Lung (tissue), 12 donors: Measurements from ENCODE around the gene RUSF1. TPM values are rescaled to one million over a fixed set of nuclear protein-coding genes. Genes with fewer than 3 reads are reported as not detected.

Experiments
- ATAC-seq: fragments of 200-7000 bp; cut with Tn5 transposase; one replicate; pipeline ENCODE4 v1.9.1; 2020; ENCODE audit warnings: moderate number of reproducible peaks; ENCODE audit not compliant: insufficient read depth, low FRiP score
- DNase-seq, 3 donors: peaks; one replicate each; pipeline ENCODE4 v3.0.0-alpha.2; 2013 to 2017
- H3K27ac ChIP-seq, 2 donors: one replicate each; pipeline ENCODE4 v1.5.1; 2013; ENCODE audit warnings: mild to moderate bottlenecking in 2 of 2, moderate library complexity in 2 of 2, control low read depth in 1 of 2, inconsistent platforms in 1 of 2, low read depth in 1 of 2, low read length in 1 of 2
- H3K27me3 ChIP-seq, 3 donors: one replicate each; pipeline ENCODE4 v1.5.1; 2013; ENCODE audit warnings: low read length in 2 of 3; ENCODE audit not compliant: control insufficient read depth in 3 of 3, insufficient read depth in 3 of 3
- H3K36me3 ChIP-seq, 4 donors: one replicate each; pipeline ENCODE4 v1.5.1; 2013; ENCODE audit warnings: low read length in 4 of 4, mild to moderate bottlenecking in 1 of 4, moderate library complexity in 1 of 4; ENCODE audit not compliant: control insufficient read depth in 4 of 4, insufficient read depth in 4 of 4
- H3K4me1 ChIP-seq, 5 donors: one replicate each; pipeline ENCODE4 v1.5.1; 2013; ENCODE audit warnings: low read length in 5 of 5, mild to moderate bottlenecking in 2 of 5, moderate library complexity in 1 of 5; ENCODE audit not compliant: control insufficient read depth in 5 of 5, insufficient read depth in 5 of 5
- H3K4me3 ChIP-seq: one replicate; pipeline ENCODE4 v1.5.1; 2013; ENCODE audit warnings: mild to moderate bottlenecking, control low read depth, moderate library complexity
- H3K9ac ChIP-seq, 2 donors: one replicate each; pipeline ENCODE4 v1.5.1; 2013; ENCODE audit warnings: low read length in 2 of 2, control low read depth in 1 of 2; ENCODE audit not compliant: insufficient read depth in 1 of 2
- H3K9me3 ChIP-seq, 4 donors: one replicate each; pipeline ENCODE4 v1.5.1; 2013; ENCODE audit warnings: low read length in 3 of 4, mild to moderate bottlenecking in 1 of 4, moderate library complexity in 1 of 4; ENCODE audit not compliant: control insufficient read depth in 4 of 4, insufficient read depth in 3 of 4
- CTCF ChIP-seq: IDR thresholded peaks from 2 replicates; pipeline ENCODE4 v1.5.1; 2012; ENCODE audit warnings: mild to moderate bottlenecking; ENCODE audit errors: control extremely low read depth, extremely low read depth
- WGBS, 2 donors: extraction: QIAGEN DNeasy Blood & Tissue Kit; methylation state at CpG; one replicate each; pipeline ENCODE4 v1.1.7; 2013; 5-methylcytosine and 5-hydroxymethylcytosine counted together
- polyA plus RNA-seq, 2 donors: library from polyadenylated mRNA; stranded (reverse); fragments of 200-250 nt; gene quantifications; one replicate each; pipeline ENCODE4 v1.2.1, GENCODE V29; 2013
- total RNA-seq, 2 donors: library from RNA; depleted of rRNA in 1 of 2; stranded (reverse); fragments of >200 nt in 1 of 2; gene quantifications; one replicate each; pipeline ENCODE4 v1.2.1, GENCODE V29; 2014 to 2021
- donor health status: control.
- donor health status: control.
- donor health status: Bipolar disorder and iron deficiency.
- donor health status: healthy.
- donor health status: DM: yes; HTN: yes; CAD: no.

The RUSF1 gene
- total and polyA plus RNA-seq, 4 donors: 56.1 to 82.7 (median 73.1) TPM

GRCh38 chr16:31501226-31501965, 6.8 kb downstream of the RUSF1 start:
- peaks cover 0 to 35% (median 31%) of the 10 kb centered on the region in 4 donors for H3K36me3 ChIP-seq
- WGBS, 2 donors: 77 to 91% methylated on average over 3 of the region's 3 CpGs
- peak overlapping the region; percentile 11 to 38 for H3K9ac ChIP-seq
- peaks cover 0 to 2% (median 0%) of the 10 kb centered on the region in 4 donors for H3K9me3 ChIP-seq
- DNase-seq (peak in 2 of 3 donors; percentile 25 to 45), ATAC-seq (no peak)
- no peak overlapping the region for H3K27ac ChIP-seq
- no peak overlapping the region for H3K4me3 ChIP-seq
- no peak for TF ChIP-seq CTCF
- no peaks in the 10 kb centered on the region for H3K27me3 ChIP-seq
- peaks cover 0 to 25% (median 7%) of the 10 kb centered on the region in 5 donors for H3K4me1 ChIP-seq

- Histone ChIP-seq H3K27me3 (no peaks in the 10 kb centered on the region), H3K9ac (no peak overlapping the region), H3K4me3 (no peak overlapping the region), H3K36me3 (peaks cover 10 to 43% (median 39%) of the 10 kb centered on the region in 4 donors), H3K9me3 (peaks cover 0 to 2% (median 0%) of the 10 kb centered on the region in 4 donors), H3K27ac (no peak overlapping the region), H3K4me1 (peaks cover 0 to 25% (median 7%) of the 10 kb centered on the region in 5 donors)
- no peak for DNase-seq
- WGBS, 2 donors: 92 to 94% methylated on average over 8 of the region's 8 CpGs
- ATAC-seq: no peak
- no peak for TF ChIP-seq CTCF
These were observed 8.3 kb downstream of the RUSF1 start for GRCh38 chr16:31499928-31500327.

DNA sequence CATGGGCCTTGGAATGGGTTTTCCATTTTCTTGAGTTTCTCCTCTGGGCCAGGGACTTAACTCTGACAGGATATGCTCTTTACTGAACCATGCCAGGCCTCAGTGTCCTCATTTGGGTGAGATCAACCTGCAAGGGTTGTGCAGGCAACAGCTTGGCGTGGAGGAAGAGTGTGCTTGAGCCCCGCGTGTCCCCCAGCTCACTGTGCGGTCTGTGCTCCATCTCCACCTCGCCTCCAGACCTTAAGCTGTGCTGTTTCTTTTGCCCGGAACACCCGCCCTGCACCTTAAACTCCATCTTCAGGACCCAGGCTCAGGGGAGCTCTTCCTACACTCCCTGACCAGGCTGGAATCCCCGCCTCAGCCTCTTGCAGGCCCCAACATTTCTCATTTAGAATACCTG, 9.7 kb downstream of the RUSF1 start:
- DNase-seq (no peak), ATAC-seq (no peak)
- TF ChIP-seq CTCF: no peak
- H3K4me1 ChIP-seq: peaks cover 0 to 19% (median 7%) of the 10 kb centered on the region in 5 donors
- no peak overlapping the region for H3K9ac ChIP-seq
- no peak overlapping the region for H3K4me3 ChIP-seq
- peaks cover 13 to 45% (median 42%) of the 10 kb centered on the region in 4 donors for H3K36me3 ChIP-seq
- H3K27me3 ChIP-seq: no peaks in the 10 kb centered on the region
- H3K9me3 ChIP-seq: peaks cover 0 to 2% (median 0%) of the 10 kb centered on the region in 4 donors
- no peak overlapping the region for H3K27ac ChIP-seq
- WGBS, 2 donors: 97 to 98% methylated on average over 8 of the region's 8 CpGs
